CD4-positive, alpha-beta T cell treated with Interleukin-15 for 1 hour (primary cell): Measurements from ENCODE around the gene PDZRN3.

Experiments used
- DNase-seq: peaks from one replicate; pipeline ENCODE4 v3.0.0-alpha.2; 2020

PDZRN3 gene

DNA sequence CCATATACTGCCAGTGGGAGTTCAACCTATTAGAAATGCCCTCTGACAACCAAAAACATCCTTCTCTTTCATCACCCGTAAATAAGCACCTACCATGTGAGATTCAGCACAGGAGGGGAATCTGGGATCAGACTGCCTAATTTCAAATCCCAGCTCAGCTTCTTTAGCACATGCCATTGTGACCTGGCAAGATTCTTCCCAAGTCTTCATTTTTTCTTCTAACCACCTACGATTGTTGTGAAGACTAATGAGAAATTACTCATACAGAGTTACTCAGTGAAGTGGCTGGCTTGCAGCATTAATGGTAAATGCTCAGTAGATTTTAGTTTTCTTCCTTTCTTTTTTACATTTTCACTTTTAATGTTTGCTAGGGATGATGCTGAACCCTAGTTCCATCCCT is 176.7 kb downstream of the PDZRN3 start:
- no peak for DNase-seq

DNA sequence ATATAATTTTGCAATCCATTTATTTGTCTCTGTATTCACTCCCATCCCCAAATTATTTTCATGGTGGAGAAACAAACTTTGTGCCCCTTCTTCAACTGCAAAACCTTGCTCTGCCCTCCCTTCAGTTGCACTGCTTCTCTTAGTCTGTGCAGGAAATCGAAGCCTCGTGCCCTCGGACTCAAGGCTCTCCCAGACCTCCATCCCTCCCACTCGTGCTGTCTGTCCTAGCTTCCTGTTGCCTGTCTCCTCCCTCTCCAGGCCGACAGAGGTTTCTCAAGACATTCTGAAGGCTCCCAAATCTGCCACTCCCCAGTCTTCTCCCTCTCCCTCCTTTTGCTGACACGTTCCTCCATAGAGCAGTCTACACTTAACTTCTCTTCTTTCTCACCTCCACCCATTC is 177.6 kb downstream of the PDZRN3 start:
- no peak for DNase-seq

DNA sequence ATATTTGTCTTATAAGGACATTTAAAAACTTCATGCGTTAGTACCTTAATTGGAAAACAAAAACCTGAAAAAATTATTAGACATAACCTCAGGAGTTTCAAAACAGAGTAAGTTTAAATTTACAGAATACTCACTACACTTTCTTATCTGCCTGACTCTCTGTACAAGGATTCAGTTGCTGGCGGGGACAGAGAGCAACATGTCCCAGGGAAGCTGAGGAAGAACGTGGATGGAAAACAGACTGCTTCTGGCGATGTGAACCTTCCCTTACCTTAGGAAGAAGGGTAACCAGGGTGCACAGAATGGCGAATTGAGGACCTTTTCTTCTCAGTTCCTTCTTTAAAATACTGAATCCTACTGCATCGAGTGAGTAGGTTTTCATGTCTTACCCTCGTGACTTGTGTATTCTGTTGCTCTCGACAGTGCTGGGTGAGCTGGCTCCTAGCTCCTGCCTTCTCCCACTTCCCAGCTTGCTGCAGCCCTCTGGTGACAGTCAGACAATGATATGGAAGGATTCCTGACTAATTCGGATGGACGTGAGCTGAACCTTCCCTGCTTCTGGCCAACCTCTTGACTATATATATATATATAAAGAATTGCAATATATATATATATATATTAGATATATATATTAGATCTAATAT is 178.2 kb downstream of the PDZRN3 start:
- no peak for DNase-seq

DNA sequence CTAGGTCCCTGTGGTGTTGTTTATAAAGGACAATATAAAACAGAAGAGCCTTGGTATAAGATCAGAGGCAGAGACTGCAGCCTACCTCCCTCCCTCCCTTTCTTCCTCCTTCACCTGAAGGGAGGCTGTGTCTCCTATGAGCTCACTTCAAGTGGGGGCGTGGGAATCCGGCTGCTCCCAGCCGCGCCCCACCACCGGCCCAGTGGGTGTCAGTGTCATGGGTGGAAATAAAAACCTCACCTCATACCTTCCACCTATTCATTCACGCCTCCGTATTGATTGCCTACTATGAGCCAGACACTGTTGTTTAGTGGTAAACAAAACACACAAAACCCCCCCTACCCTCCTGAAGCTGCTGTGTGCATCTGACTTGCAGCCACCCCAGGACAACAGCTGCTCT is 181.9 kb downstream of the PDZRN3 start:
- DNase-seq, result no peak

DNA sequence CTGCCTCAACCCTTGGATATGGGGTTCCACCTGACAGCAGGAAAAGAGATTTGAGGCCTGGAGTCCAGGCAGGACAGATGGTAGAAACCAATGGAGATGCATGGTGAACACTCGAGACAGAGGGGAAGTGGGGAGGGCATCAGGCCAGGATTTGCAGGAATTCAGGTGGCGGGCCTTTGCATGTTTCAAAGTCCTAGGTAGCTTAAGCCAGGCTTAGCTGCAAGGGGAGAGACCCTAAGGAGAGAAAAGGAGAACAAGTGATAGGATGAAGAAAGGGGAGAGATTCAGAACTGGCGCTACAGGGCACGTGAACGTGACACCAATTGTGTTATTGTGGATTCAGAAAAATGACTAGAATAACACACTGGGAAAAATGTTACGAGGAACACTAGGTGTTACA is 182.6 kb downstream of the PDZRN3 start:
- no peak for DNase-seq

DNA sequence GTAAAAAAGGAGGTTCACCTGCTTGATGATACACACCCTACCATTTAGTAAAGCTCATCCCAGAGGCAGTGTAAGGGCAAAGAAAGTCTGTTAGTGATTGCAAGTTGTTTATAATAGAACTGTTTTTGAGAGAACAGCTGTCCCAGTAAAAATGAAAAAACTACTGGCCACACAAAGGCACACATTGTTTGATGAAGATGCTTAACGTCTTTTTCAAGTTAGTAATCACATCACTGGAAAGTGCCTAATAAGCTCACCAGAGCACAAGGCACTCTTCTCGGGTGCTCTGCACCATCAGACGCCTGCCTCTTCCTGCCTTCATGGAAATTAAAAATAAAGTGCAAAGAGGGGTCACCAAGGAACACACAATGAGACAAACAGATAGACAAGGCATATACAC is 186.9 kb downstream of the PDZRN3 start:
- no peak for DNase-seq

DNA sequence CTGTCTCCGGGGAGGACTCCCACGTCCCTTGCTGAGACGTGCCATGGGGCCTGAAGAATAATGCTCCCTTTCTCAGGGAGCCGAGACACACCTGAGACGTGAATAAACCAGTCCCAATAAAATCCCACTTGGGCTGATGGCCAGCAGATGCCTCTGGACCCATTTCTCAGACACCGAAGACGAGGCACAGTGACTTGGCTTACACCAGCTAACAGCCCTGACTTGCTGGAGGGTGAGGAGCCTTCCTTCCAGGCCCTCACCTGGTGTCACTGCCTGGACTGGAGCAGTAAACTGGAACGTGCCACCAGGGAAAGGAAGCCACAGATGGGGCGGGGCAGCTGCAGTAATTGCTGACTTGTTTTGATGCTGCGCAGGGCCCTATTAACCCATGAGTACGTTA is 189.7 kb downstream of the PDZRN3 start:
- no peak for DNase-seq

DNA sequence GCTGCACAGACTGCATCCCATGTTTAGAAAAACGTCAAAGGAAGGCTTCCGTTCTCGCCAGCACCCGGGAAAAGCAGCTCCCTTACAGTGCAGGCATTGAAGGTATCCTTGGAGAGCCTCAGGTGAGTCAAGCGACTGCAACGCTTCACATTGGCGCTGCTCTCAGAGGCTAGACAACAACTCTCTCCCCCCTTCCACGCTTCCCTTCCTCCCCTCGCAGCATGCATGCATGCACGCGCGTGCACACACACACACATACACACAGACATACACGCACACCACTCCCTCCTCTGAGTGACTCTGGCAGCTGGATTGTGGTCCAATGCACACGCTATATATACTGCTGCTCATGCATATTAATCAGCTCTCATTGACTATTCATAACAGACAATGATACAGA is 191.1 kb downstream of the PDZRN3 start:
- DNase-seq, result no peak

DNA sequence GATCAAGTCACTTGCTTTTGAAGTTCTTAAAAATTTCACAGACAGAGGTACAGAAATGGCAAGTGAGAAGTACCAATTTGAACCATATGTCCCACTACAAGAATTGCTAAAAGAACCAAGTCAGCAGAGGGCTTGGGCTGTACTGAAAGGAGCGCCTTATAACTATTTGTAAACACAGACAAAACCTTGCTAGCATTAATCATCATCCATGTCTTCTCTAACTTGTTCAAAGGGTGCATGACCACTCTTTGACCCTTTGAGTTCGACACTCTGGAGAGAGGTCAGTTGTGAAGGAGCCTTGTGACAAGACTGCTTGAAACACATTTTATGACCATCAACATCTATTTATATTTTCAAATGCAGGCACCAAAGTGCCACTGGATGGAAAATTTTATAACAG is 191.7 kb downstream of the PDZRN3 start:
- no peak for DNase-seq

DNA sequence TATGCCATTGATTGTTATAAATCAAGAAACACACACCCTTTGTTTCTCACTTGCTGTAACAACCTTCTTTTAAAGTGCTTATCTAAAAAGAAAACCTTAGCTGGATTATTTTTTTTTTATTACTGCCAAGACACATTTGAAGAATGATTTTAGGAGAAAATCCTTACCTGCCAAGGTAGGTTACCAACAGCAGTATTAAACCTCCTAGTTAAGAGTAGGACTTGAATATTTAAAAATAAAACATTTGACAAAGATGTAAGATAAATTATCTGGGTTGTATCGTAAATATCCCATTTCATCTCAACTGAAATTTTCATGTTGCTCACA is 192.1 kb downstream of the PDZRN3 start:
- no peak for DNase-seq

DNA sequence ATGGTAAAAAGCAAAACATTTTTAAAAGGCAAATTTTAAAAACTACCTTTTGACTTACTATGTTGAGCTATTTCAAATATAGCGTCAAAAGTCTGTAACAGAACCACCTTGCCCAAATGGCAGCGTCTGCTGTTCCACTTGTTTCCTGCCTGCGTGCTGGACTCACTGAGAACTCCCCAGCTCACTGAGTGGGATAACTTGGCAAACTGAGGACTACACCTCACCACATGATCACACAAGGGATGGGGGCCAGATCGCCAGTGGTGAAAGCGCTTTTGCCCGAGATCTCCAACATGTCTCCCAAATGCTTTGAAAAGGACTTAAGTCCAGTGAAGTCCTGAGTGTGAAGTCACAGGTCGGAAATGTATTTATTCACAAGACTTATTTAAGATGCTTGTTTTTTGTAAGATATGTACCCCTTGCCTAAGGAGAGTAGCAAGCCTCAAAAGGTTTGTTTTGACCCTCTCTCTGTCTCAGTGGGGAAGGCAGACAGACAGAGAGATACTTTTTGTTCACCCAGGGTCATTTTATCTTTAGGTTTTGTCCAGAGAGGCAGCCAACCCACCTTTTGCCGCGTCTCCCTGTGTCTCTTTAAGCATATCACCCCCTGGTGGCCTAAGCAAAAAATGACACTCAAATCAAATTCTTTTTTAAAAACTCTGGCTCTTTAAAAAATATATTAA is 192.6 kb downstream of the PDZRN3 start:
- DNase-seq, result no peak

DNA sequence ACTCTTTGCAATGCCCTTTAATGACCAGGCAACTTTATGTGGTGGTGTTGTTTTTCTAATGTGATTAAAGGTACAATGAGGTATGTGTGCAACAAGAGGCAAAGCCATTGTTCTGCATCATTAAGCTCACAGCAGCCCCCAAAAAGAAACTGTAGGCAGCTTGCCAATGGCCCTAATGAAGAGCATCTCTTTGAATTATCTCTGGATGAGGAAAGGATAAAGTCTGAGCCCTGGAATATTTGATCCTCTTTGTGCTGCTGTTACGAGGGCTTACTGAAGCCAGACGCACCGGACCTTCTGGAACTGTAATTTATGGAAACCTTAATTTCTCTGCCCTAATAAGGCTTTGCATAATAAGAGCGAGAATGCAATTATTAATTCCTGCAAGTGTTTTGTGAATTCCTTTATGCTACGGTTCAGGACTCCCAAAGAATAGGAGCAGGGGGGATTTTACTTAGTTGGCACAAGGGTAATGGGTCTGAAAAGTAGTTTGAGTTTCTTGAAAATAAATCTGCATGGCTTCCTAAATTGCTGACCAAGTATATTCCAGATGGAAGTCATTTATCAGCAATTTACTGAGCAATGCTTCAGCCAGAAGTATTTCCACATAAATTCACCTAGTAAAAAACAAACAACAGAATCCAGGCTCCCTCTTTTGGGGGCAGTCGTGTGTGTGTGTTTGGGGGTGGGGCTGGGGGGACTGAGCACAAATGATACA is 193.4 kb downstream of the PDZRN3 start:
- DNase-seq, result no peak

DNA sequence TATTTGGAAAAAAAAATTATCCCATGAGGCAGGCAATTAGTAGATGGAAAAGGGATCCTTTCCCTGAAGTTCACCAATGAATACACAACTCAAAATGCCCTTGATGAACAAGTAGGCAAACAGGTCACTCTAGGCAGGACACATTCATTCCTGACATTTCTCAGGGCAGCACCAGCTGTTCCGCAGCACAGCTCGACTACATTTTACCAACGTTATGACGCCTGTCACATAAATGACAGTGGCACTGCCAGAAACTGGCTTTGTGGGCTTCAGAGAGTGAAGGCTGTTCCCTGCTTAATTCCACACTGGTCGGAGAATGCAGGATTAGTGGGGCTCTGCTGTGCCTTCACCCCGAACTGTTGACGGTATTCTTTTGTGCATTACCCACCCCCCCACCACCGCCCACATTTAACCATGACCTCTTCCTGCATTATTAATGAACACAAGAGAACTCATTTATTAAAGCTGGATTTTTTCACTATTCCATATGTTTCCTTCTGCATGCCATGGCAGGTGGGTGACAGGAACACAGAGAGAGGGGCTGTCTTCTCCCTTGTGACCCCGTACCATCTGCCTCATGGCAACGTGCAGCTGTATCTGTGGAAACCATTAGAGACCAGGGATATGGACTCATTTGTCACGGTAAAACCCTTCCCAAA is 197.6 kb downstream of the PDZRN3 start:
- DNase-seq, result no peak

DNA sequence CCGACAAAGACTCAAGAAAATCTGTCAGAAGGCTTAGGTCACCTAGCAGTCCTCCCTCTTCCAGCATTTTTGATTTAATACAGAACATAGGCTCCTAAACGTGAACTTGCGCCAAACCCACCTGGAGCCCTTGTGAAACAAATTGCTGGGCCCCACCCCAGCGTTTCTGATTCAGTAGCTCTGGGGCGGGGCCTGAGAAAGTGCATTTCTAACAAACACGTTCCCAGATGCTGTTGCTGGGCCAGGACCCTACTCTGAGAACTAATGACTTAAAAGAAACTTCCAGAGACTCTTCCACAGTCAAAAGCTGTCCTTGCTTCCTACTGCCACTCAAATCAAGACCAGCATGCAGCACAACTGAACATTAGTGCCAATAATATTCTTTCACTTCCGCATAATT is 198.1 kb downstream of the PDZRN3 start:
- no peak for DNase-seq

DNA sequence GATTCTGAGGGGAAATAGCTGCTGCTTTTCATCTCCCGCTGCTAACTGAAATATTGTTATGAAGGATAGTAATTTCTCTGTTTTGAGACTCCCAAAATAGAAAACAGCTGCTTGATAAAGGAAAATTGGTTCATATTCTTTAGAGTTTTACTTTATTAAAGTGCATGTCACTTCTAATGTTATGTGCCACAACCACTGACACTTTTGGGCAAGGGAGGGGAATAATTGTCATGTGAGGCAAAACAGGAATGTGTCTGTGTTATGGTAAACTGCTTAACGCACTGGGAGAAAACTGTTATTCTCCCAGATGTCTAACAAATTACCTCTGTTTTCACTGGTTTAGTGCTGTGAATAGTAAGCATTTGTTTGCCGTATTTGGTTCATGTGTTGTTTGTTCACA is 201.6 kb downstream of the PDZRN3 start:
- no peak for DNase-seq

DNA sequence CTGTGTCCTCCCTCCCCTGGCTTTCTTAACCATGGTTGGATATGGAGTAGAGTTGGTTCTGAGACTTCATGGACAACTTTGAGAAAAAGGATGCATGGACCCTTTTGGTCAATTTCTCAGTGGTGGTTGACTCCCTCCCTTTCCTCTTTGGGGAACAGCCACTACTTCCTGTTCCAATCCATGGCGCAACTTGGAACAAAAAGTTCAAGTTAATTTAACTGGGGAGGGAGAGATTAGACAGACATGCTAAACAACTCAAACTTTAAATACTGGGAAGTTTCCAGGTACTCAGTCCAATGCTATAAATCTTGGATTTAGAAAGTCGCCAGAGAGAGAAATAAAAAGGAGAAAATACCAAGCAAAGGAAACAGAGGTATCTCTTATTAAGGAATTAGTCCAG is 202.2 kb downstream of the PDZRN3 start:
- no peak for DNase-seq

DNA sequence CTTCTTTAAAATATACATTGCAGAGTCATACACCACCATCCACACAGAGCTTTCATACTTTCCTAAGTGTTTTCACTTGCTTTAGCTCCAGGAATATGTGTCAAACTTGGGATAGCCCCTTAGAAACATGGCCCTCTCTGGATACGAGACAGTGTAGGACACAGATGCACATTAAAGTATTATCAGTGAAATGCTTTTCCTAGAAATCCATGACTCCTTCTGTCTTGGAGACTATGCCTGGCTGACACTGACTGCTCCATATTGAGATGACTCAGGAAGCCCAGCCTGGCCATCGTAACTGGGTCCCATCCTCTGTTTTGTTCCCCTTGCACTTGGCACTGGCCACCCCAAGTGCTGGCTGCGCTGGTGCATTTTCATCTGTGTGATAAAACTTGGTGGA is 204.8 kb downstream of the PDZRN3 start:
- DNase-seq, result no peak

DNA sequence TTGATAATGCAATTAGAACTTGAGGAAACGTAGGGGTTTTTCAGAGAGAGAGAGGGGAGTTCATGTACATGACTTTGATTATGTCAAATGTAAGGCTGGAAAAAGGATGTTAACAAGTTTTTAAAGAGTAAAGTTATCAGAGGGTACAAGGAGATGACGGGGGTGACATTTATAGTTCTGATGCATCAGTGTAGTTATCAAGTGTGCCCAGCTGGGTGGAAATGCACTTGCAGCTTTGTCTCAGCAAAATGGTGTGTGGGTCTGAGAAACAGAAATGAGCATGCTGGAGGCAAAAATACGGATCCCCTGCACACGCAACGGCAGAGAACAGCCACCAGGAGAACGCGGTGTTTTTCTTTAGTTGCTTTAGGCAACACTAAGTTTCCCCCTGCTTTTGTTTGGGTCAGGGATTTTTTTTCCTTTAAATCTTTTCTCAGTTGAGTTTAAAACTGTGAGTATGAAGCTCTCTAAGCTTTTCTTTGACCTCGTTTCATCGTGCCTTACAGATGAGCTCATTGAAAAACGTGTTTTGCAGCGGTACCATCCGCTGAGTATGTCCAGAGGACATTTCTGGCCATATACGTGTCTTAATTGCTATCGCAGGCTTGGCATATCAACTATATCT is 205.4 kb downstream of the PDZRN3 start:
- DNase-seq, result no peak

DNA sequence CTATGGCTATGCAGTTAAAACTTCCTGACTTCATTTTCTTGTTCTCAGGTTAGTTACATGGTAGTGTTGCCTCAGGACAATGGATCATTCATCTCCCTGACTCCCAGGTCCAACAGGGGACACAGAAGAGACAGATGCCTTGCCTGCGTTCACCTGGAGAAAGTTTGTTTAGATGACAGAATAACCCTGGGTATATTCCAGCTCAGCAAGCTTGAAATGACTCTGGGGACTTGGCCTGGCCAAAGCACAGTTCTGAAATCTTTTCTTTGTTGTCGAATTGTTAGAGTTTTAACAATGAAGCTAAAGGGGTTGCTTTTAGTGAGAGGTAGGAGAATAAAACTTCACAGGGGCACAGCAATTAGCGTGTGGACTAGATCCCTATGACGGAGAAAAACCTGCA is 206.1 kb downstream of the PDZRN3 start:
- DNase-seq, result no peak

DNA sequence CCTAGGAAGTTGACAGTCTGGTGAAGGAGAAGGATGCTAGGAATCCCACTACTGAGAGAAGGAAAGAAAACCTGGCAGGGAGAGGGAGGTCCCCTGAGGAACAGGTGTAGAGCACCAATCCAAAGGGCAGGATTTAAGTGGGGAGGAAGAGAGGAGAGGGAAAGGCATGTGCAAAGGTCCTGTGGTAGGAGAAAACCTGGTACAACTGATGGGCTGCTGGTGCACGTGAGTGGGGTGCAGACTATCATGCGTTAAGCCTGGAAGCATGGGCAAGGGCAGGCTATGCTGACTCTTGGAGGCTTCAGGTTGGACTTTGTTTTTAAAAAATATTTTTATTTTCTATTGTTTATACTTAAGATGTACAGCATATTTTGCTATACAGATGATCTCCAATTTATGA is 209.6 kb downstream of the PDZRN3 start:
- DNase-seq, result no peak

DNA sequence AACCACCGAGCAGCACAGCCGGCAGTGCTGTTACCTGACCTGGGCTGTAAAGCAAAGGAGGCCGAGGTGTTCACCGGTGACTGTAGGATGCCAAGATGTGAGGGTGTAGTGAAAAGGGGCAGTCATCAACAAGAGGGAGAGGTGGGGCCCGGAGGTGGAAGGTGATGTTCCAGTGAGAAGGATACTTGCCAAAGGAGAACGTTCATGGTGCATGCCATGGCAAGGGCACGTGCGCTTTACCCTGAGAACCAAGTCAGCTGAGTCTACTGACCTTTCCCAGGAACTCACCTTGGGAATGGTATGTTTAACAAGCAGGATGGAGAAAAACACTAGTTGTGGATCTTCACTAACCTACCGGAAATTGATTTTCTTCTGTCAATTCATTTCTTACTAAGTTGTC is 211.1 kb downstream of the PDZRN3 start:
- no peak for DNase-seq

DNA sequence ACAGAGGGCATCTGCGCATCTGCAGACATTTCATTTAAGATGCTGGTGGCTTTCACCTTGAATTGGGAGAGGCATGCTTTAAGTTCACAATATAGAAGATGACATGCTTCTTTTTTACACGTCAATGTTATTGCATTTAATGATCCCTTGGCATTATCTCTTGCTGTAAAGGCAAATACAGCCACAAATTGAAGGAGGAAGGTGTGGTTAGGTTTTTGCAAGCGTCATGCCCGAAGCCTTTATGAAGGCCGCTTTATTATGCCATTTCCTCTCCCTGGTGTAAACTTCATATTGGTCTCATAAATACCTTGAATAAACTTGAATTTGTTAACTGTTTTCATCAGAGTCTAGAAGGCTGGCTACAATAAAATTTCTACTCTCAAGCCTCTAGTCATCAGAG is 212.7 kb downstream of the PDZRN3 start:
- no peak for DNase-seq

DNA sequence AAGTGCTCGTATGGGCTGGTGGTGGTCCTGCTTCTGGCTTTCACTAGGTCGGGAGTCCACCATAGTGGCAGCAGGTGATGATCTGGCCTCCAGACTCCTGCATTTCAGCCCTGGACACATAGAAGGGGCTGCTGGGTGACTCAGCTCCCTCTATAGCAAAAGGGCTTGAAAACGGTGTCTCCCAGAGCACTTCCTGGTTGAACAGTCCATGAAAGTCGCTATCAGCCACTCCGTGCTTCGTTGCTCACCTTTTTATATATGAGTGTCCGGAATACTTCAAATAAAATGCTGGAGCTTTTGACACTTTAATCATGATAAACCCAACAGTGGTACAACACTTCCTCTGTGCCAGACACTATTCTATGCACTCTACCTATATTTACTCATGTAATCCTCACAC is 213.2 kb downstream of the PDZRN3 start:
- no peak for DNase-seq
